Trophoblast cell (in vitro differentiated cells and primary cell): ENCODE measurements around the gene WDR5.

Experiments
- DNase-seq, 2 donors: peaks; one replicate each; pipeline ENCODE4 v3.0.0-alpha.2; 2016
- H2AFZ ChIP-seq: 2 replicates; pipeline ENCODE4 v1.6.1; 2013; ENCODE audit warnings: low read length, moderate library complexity, mild to moderate bottlenecking; ENCODE audit not compliant: insufficient read depth, poor library complexity
- H2AK5ac ChIP-seq: 2 replicates; pipeline ENCODE4 v1.6.1; 2013; ENCODE audit warnings: mild to moderate bottlenecking, low read length
- H2BK120ac ChIP-seq: 2 replicates; pipeline ENCODE4 v1.6.1; 2013; ENCODE audit warnings: low read length, mild to moderate bottlenecking, moderate library complexity; ENCODE audit not compliant: insufficient read depth, poor library complexity
- H2BK12ac ChIP-seq: 2 replicates; pipeline ENCODE4 v1.6.1; 2013; ENCODE audit warnings: mild to moderate bottlenecking, low read length, moderate library complexity
- H2BK5ac ChIP-seq: 2 replicates; pipeline ENCODE4 v1.6.1; 2013; ENCODE audit warnings: low read length, low read depth, moderate library complexity, mild to moderate bottlenecking; ENCODE audit not compliant: poor library complexity
- H3K14ac ChIP-seq: 2 replicates; pipeline ENCODE4 v1.6.1; 2013; ENCODE audit warnings: mild to moderate bottlenecking, low read length
- H3K18ac ChIP-seq: 2 replicates; pipeline ENCODE4 v1.6.1; 2013; ENCODE audit warnings: mild to moderate bottlenecking, low read length
- H3K23ac ChIP-seq: 2 replicates; pipeline ENCODE4 v1.6.1; 2013; ENCODE audit warnings: low read length
- H3K27ac ChIP-seq: 2 replicates; pipeline ENCODE4 v1.5.1; 2013; ENCODE audit warnings: low read depth, mild to moderate bottlenecking, inconsistent platforms, low read length, moderate library complexity
- H3K27me3 ChIP-seq: 2 replicates; pipeline ENCODE4 v1.6.1; 2013; ENCODE audit warnings: inconsistent platforms, mild to moderate bottlenecking, low read length, moderate library complexity; ENCODE audit not compliant: insufficient read depth
- H3K36me3 ChIP-seq, 2 experiments: 1 replicate in 1 of 2; 2 replicates in 1 of 2; pipeline ENCODE4 v1.6.1; 2013; ENCODE audit warnings: low read length in 2 of 2, mild to moderate bottlenecking in 2 of 2, moderate library complexity in 1 of 2; ENCODE audit not compliant: insufficient read depth in 2 of 2, control insufficient read depth in 1 of 2
- H3K4ac ChIP-seq: 2 replicates; pipeline ENCODE4 v1.6.1; 2013; ENCODE audit warnings: low read depth, mild to moderate bottlenecking, low read length, moderate library complexity
- H3K4me1 ChIP-seq, 2 experiments: 1 replicate in 1 of 2; 2 replicates in 1 of 2; pipeline ENCODE4 v1.6.1; 2013; ENCODE audit warnings: low read length in 2 of 2, mild to moderate bottlenecking in 2 of 2, moderate library complexity in 1 of 2; ENCODE audit not compliant: insufficient read depth in 2 of 2, control insufficient read depth in 1 of 2
- H3K4me2 ChIP-seq: 2 replicates; pipeline ENCODE4 v1.6.1; 2013; ENCODE audit warnings: inconsistent platforms, mild to moderate bottlenecking, low read length, moderate library complexity
- H3K4me3 ChIP-seq: 2 replicates; pipeline ENCODE4 v1.5.1; 2013; ENCODE audit warnings: mild to moderate bottlenecking, low read depth, low read length, inconsistent platforms
- H3K79me1 ChIP-seq: one replicate; pipeline ENCODE4 v1.6.1; 2013; ENCODE audit warnings: low read length
- H3K79me2 ChIP-seq: 2 replicates; pipeline ENCODE4 v1.6.1; 2013; ENCODE audit warnings: low read length, mild to moderate bottlenecking; ENCODE audit not compliant: control insufficient read depth, insufficient read depth, poor library complexity
- H3K9ac ChIP-seq: 2 replicates; pipeline ENCODE4 v1.6.1; 2013; ENCODE audit warnings: mild to moderate bottlenecking, low read length
- H3K9me3 ChIP-seq: 2 replicates; pipeline ENCODE4 v1.6.1; 2013; ENCODE audit warnings: low read depth, mild to moderate bottlenecking, control low read depth, inconsistent platforms, low read length; ENCODE audit not compliant: insufficient read depth
- H4K12ac ChIP-seq: 2 replicates; pipeline ENCODE4 v1.6.1; 2013; ENCODE audit warnings: low read depth, mild to moderate bottlenecking, low read length, moderate library complexity
- H4K8ac ChIP-seq: 2 replicates; pipeline ENCODE4 v1.6.1; 2013; ENCODE audit warnings: low read depth, mild to moderate bottlenecking, low read length, moderate library complexity
- H4K91ac ChIP-seq: one replicate; pipeline ENCODE4 v1.6.1; 2013; ENCODE audit warnings: low read depth, mild to moderate bottlenecking, low read length, moderate library complexity
- WGBS: extraction: QIAGEN DNeasy Blood & Tissue Kit; methylation state at CpG from one replicate; pipeline ENCODE4 v1.1.7; 2013; ENCODE audit warnings: missing lambda C conversion rate; ENCODE audit not compliant: insufficient read length, insufficient coverage; ENCODE audit errors: extremely low coverage; 5-methylcytosine and 5-hydroxymethylcytosine counted together

Gene WDR5

GRCh38 chr9:134180786-134181647 lies 45.1 kb downstream of the WDR5 start:
- H3K9ac ChIP-seq = no peak overlapping the region
- DNase-seq = no peak
- no peaks in the 10 kb centered on the region for H3K4me1 ChIP-seq
- no peak overlapping the region for H3K4ac ChIP-seq
- no peak overlapping the region for H3K23ac ChIP-seq
- H2BK5ac ChIP-seq = no peak overlapping the region
- WGBS = no CpG with 5 or more reads among the region's 20 CpGs
- no peak overlapping the region for H3K14ac ChIP-seq
- H2AK5ac ChIP-seq = no peak overlapping the region
- no peak overlapping the region for H4K91ac ChIP-seq
- H2AFZ ChIP-seq = no peak overlapping the region
- H4K12ac ChIP-seq = no peak overlapping the region
- H4K8ac ChIP-seq = no peak overlapping the region
- H3K79me2 ChIP-seq = no peaks in the 10 kb centered on the region
- no peaks in the 10 kb centered on the region for H3K36me3 ChIP-seq
- no peaks in the 10 kb centered on the region for H3K79me1 ChIP-seq
- H3K4me2 ChIP-seq = no peak overlapping the region
- no peak overlapping the region for H2BK120ac ChIP-seq
- H2BK12ac ChIP-seq = no peak overlapping the region
- H3K27me3 ChIP-seq = no peaks in the 10 kb centered on the region
- H3K4me3 ChIP-seq = peak overlapping the region; percentile 46
- no peak overlapping the region for H3K18ac ChIP-seq
- H3K9me3 ChIP-seq = peaks cover 10% of the 10 kb centered on the region
- no peak overlapping the region for H3K27ac ChIP-seq

- Histone ChIP-seq H4K8ac (no peak overlapping the region), H3K36me3 (no peaks in the 10 kb centered on the region), H3K9ac (no peak overlapping the region), H3K4me3 (no peak overlapping the region), H3K79me2 (no peaks in the 10 kb centered on the region), H3K4me1 (no peaks in the 10 kb centered on the region), H2BK12ac (no peak overlapping the region), H2BK5ac (no peak overlapping the region), H3K27me3 (no peaks in the 10 kb centered on the region), H2AFZ (no peak overlapping the region), H4K91ac (no peak overlapping the region), H4K12ac (no peak overlapping the region), H3K9me3 (peaks cover 9% of the 10 kb centered on the region), H3K23ac (no peak overlapping the region), H2BK120ac (no peak overlapping the region), H2AK5ac (no peak overlapping the region), H3K14ac (no peak overlapping the region), H3K27ac (no peak overlapping the region), H3K4me2 (no peak overlapping the region), H3K18ac (no peak overlapping the region), H3K4ac (no peak overlapping the region), H3K79me1 (no peaks in the 10 kb centered on the region)
- WGBS = no CpG with 5 or more reads among the region's 8 CpGs
- DNase-seq = no peak
Observed at GRCh38 chr9:134181648-134182034, 45.8 kb downstream of the WDR5 start.

- Histone ChIP-seq H3K4me1 (no peaks in the 10 kb centered on the region), H3K4ac (no peak overlapping the region), H3K4me3 (peak overlapping the region; percentile 60), H3K27me3 (no peaks in the 10 kb centered on the region), H2BK12ac (no peak overlapping the region), H3K9me3 (peaks cover 9% of the 10 kb centered on the region), H4K12ac (no peak overlapping the region), H3K36me3 (no peaks in the 10 kb centered on the region), H3K79me2 (no peaks in the 10 kb centered on the region), H4K8ac (no peak overlapping the region), H3K18ac (no peak overlapping the region), H3K9ac (peak overlapping the region; percentile 62), H3K14ac (no peak overlapping the region), H3K79me1 (no peaks in the 10 kb centered on the region), H3K4me2 (no peak overlapping the region), H4K91ac (no peak overlapping the region), H2AFZ (no peak overlapping the region), H3K27ac (no peak overlapping the region), H2BK120ac (no peak overlapping the region), H2BK5ac (no peak overlapping the region), H2AK5ac (no peak overlapping the region), H3K23ac (peak overlapping the region; percentile 100)
- DNase-seq = no peak
- 100% methylated on average over 2 of the region's 4 CpGs for WGBS
Observed at GRCh38 chr9:134182554-134183085, 46.7 kb downstream of the WDR5 start.

- Histone ChIP-seq H3K27ac (no peak overlapping the region), H3K4me2 (no peak overlapping the region), H3K9ac (no peak overlapping the region), H3K23ac (no peak overlapping the region), H3K36me3 (no peaks in the 10 kb centered on the region), H2AK5ac (no peak overlapping the region), H2BK12ac (no peak overlapping the region), H4K12ac (no peak overlapping the region), H4K8ac (no peak overlapping the region), H3K27me3 (no peaks in the 10 kb centered on the region), H3K4me3 (no peak overlapping the region), H3K9me3 (peaks cover 9% of the 10 kb centered on the region), H2BK120ac (no peak overlapping the region), H4K91ac (no peak overlapping the region), H2BK5ac (no peak overlapping the region), H3K14ac (no peak overlapping the region), H3K79me1 (no peaks in the 10 kb centered on the region), H3K4me1 (no peaks in the 10 kb centered on the region), H3K18ac (no peak overlapping the region), H3K79me2 (no peaks in the 10 kb centered on the region), H2AFZ (no peak overlapping the region), H3K4ac (no peak overlapping the region)
- DNase-seq = no peak
- no CpG with 5 or more reads among the region's 8 CpGs for WGBS
Observed at GRCh38 chr9:134185536-134186011, 49.7 kb downstream of the WDR5 start.
